Activated CD4-positive, alpha-beta T cell treated with anti-CD3 and anti-CD28 coated beads for 1 hour (primary cell): ENCODE results near the gene ABHD16A.
A peak's percentile ranks its signal among the peaks of the same experiment; 100 is the strongest.

Experiments used
- DNase-seq: peaks from one replicate; pipeline ENCODE4 v3.0.0-alpha.2; 2020

Gene ABHD16A

GRCh38 chr6:31730631-31731086 is 27.5 kb upstream of the ABHD16A start:
- DNase-seq, result no peak

- peak; percentile 51 for DNase-seq
Measured at GRCh38 chr6:31729979-31730630, 27.0 kb upstream of the ABHD16A start.

GRCh38 chr6:31729515-31729978 is 26.4 kb upstream of the ABHD16A start:
- peak; percentile 72 for DNase-seq

- no peak for DNase-seq
Measured at GRCh38 chr6:31728767-31729514, 25.8 kb upstream of the ABHD16A start, which contains the start of gene DDAH2. TSS of gene DDAH2 (minus strand) at chr6:31729299. CDS start at chr6:31729161, 138 bp downstream.

GRCh38 chr6:31727717-31728671 is 24.9 kb upstream of the ABHD16A start:
- DNase-seq, result no peak

GRCh38 chr6:31727034-31727716 is 24.1 kb upstream of the ABHD16A start:
- DNase-seq, result no peak

GRCh38 chr6:31725502-31726350 is 22.6 kb upstream of the ABHD16A start:
- DNase-seq, result no peak

GRCh38 chr6:31723980-31724691 is 21.0 kb upstream of the ABHD16A start:
- DNase-seq, result no peak

GRCh38 chr6:31723245-31723979 is 20.3 kb upstream of the ABHD16A start, which contains the start of gene MPIG6B:
TSS of gene MPIG6B (plus strand) at chr6:31723373. CDS start at chr6:31723384, 11 bp downstream.
- DNase-seq, result no peak

GRCh38 chr6:31722173-31722572 is 19.0 kb upstream of the ABHD16A start:
- DNase-seq, result no peak

- no peak for DNase-seq
Measured at GRCh38 chr6:31721351-31722020, 18.4 kb upstream of the ABHD16A start, which contains the start of gene LY6G6C. TSS of gene LY6G6C (minus strand) at chr6:31721746. CDS start at chr6:31721679, 67 bp downstream.

- DNase-seq, result no peak
Measured at GRCh38 chr6:31720196-31720770, 17.2 kb upstream of the ABHD16A start.

GRCh38 chr6:31719001-31719400 is 15.9 kb upstream of the ABHD16A start:
- no peak for DNase-seq

- no peak for DNase-seq
Measured at GRCh38 chr6:31718265-31718664, 15.1 kb upstream of the ABHD16A start.

- DNase-seq, result no peak
Measured at GRCh38 chr6:31717499-31718222, 14.5 kb upstream of the ABHD16A start.

GRCh38 chr6:31715022-31715958 is 12.2 kb upstream of the ABHD16A start, which contains the start of gene LY6G6D:
TSS of gene LY6G6D (plus strand) at chr6:31715348. CDS start at chr6:31715356, 8 bp downstream.
- DNase-seq, result no peak
